ENCODE data around the gene ATG3.

Gene ATG3

GRCh38 chr3:112602217-112602838, 40.6 kb upstream of the ATG3 start:
- no peaks in the 10 kb centered on the region for H3K9me2 ChIP-seq (ENCODE audit: low read depth, low read length)
- H3K27me3 ChIP-seq (ENCODE audit: insufficient read depth, low read length) = no peaks in the 10 kb centered on the region
- H2AFZ ChIP-seq (ENCODE audit: low read length) = no peak overlapping the region
- no peaks in the 10 kb centered on the region for H3K79me2 ChIP-seq (ENCODE audit: insufficient read depth, low read length)
- no peaks in the 10 kb centered on the region for H3F3A ChIP-seq (ENCODE audit: insufficient read depth, low read length)
- no peaks in the 10 kb centered on the region for H3K4me1 ChIP-seq (ENCODE audit: insufficient read depth, low read length, severe bottlenecking)
- no peaks in the 10 kb centered on the region for H3K9me3 ChIP-seq (ENCODE audit: low read length)
- no peak overlapping the region for H3K9ac ChIP-seq (ENCODE audit: low read length)
- no peaks in the 10 kb centered on the region for H4K20me1 ChIP-seq (ENCODE audit: insufficient read depth, low read length)
- TF ChIP-seq EZH2 (IDR thresholded peaks at IDR 0.05; ENCODE audit: borderline replicate concordance, low read length) (no peak), CTCF (IDR thresholded peaks at IDR 0.05; ENCODE audit: low read length) (no peak)
- no peaks in the 10 kb centered on the region for H3K36me3 ChIP-seq (ENCODE audit: insufficient read depth, low read length)
- no peak overlapping the region for H3K4me3 ChIP-seq (ENCODE audit: low read depth, low read length, poor library complexity, severe bottlenecking)
- no peak overlapping the region for H3K4me2 ChIP-seq (ENCODE audit: low read length)
- H3K27ac ChIP-seq (ENCODE audit: low read depth, low read length, poor library complexity, severe bottlenecking) = no peak overlapping the region

- no peak overlapping the region for H3K9ac ChIP-seq (ENCODE audit: low read length)
- no peaks in the 10 kb centered on the region for H3K4me1 ChIP-seq (ENCODE audit: insufficient read depth, low read length, severe bottlenecking)
- no peak for TF ChIP-seq EZH2 (IDR thresholded peaks at IDR 0.05; ENCODE audit: borderline replicate concordance, low read length)
- TF ChIP-seq CTCF (IDR thresholded peaks at IDR 0.05; ENCODE audit: low read length) = no peak
- H3K9me3 ChIP-seq (ENCODE audit: low read length) = no peaks in the 10 kb centered on the region
- H3K4me3 ChIP-seq (ENCODE audit: low read depth, low read length, poor library complexity, severe bottlenecking) = no peak overlapping the region
- H3K27me3 ChIP-seq (ENCODE audit: insufficient read depth, low read length) = no peaks in the 10 kb centered on the region
- H3K9me2 ChIP-seq (ENCODE audit: low read depth, low read length) = no peaks in the 10 kb centered on the region
- no peak overlapping the region for H3K4me2 ChIP-seq (ENCODE audit: low read length)
- no peak overlapping the region for H3K27ac ChIP-seq (ENCODE audit: low read depth, low read length, poor library complexity, severe bottlenecking)
- no peaks in the 10 kb centered on the region for H3F3A ChIP-seq (ENCODE audit: insufficient read depth, low read length)
- no peak overlapping the region for H2AFZ ChIP-seq (ENCODE audit: low read length)
- no peaks in the 10 kb centered on the region for H4K20me1 ChIP-seq (ENCODE audit: insufficient read depth, low read length)
- H3K79me2 ChIP-seq (ENCODE audit: insufficient read depth, low read length) = no peaks in the 10 kb centered on the region
- H3K36me3 ChIP-seq (ENCODE audit: insufficient read depth, low read length) = no peaks in the 10 kb centered on the region
These were observed 37.0 kb upstream of the ATG3 start for GRCh38 chr3:112598731-112599130.

- Histone ChIP-seq H3K79me2 (ENCODE audit: insufficient read depth, low read length) (no peaks in the 10 kb centered on the region), H3K36me3 (ENCODE audit: insufficient read depth, low read length) (no peaks in the 10 kb centered on the region), H3K27ac (ENCODE audit: low read depth, low read length, poor library complexity, severe bottlenecking) (no peak overlapping the region), H3K4me1 (ENCODE audit: insufficient read depth, low read length, severe bottlenecking) (no peaks in the 10 kb centered on the region), H3K4me3 (ENCODE audit: low read depth, low read length, poor library complexity, severe bottlenecking) (no peak overlapping the region), H3K9me3 (ENCODE audit: low read length) (no peaks in the 10 kb centered on the region), H4K20me1 (ENCODE audit: insufficient read depth, low read length) (no peaks in the 10 kb centered on the region), H3K27me3 (ENCODE audit: insufficient read depth, low read length) (no peaks in the 10 kb centered on the region), H3K9ac (ENCODE audit: low read length) (no peak overlapping the region), H3F3A (ENCODE audit: insufficient read depth, low read length) (no peaks in the 10 kb centered on the region), H2AFZ (ENCODE audit: low read length) (no peak overlapping the region), H3K9me2 (ENCODE audit: low read depth, low read length) (no peaks in the 10 kb centered on the region), H3K4me2 (ENCODE audit: low read length) (no peak overlapping the region)
- no peak for TF ChIP-seq EZH2 (IDR thresholded peaks at IDR 0.05; ENCODE audit: borderline replicate concordance, low read length)
- TF ChIP-seq CTCF (IDR thresholded peaks at IDR 0.05; ENCODE audit: low read length) = no peak
These were observed 36.2 kb upstream of the ATG3 start for GRCh38 chr3:112597945-112598344.

Data from OCI-LY1 (cell line).